GM18526 (cell line): ENCODE results near the gene RBFOX1.

Experiments used
- POLR2A ChIP-seq: IDR thresholded peaks from 3 replicates; pipeline ENCODE4 v1.6.1; 2011; ENCODE audit not compliant: insufficient read length; ENCODE audit errors: extremely low read depth

RBFOX1 gene

DNA sequence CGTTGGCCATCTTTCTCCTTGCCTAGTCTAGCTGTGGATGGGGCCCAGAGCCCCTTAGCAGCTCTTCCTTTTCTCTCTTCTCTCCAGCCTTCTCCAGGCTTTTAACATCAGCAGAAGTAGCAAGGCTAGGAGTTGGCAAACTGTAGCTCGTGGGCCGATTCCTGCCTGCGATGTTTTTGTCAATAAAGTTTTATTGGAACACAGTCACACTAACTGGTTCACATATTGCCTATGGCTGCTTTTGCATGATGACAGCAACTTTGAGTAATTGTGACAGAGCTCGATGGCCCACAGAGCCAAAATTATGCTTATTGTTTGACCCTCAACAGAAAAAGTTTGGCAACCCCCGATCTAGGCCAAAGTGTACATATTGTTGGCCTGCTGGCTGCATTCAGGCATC, 199.9 kb downstream of the RBFOX1 start:
- TF ChIP-seq POLR2A: no peak

DNA sequence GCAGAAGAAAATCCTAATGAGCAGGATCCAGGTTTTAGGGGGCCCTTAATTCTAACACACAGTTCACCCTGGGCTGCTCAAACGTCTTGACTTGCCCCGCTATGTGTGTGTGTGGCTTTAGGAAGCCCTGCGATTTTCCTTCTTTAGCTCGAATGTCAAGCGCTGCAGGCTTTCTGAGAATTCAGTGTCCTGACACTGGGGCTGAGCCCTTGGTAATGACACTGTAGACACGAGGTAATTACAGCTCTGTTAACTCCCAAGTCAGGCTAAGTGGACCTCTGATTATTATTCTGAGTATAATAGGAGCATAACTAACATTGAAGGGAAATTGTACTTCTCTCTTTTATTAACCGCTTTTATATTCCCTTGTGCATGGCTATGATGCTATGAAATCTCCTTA, 202.1 kb downstream of the RBFOX1 start:
- TF ChIP-seq POLR2A: no peak

DNA sequence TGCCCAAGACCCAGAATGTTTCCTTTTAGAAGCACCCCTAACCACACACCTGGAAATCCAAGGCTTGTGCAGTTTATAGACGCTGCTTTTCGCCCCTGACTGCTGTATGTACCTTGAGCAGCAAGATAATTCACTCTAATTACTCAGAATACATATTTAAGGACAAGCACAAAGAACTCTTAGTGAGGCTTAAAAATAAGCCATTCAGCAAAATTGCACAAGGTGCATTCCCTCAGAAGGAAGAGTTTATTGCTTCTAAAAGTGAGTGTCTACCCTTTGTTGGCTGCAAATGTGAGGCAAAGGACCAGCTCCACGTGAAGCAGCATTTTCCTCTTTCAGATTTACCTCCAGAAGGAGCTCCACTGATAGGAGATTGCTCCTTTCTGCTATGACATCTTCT, 208.4 kb downstream of the RBFOX1 start:
- no peak for TF ChIP-seq POLR2A

DNA sequence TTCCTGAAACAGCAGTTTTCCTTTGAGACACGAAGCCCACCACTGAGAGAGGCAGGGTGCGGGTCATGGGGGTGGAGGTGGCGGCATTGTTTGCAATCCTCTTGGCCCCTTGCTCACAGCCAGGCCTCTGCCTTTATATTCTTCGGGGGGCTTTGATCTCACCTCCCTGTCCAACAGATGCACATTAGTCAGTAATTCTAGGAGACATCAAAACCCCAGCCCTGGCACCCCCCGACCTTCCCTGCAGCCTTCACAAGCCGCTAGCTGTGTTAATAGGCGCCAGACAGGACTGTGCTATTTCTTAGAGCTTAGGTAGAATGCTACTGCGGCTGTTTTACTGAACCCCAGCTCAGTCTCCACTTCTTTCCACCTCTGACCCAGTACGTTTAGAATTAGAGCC, 212.6 kb downstream of the RBFOX1 start:
- no peak for TF ChIP-seq POLR2A

DNA sequence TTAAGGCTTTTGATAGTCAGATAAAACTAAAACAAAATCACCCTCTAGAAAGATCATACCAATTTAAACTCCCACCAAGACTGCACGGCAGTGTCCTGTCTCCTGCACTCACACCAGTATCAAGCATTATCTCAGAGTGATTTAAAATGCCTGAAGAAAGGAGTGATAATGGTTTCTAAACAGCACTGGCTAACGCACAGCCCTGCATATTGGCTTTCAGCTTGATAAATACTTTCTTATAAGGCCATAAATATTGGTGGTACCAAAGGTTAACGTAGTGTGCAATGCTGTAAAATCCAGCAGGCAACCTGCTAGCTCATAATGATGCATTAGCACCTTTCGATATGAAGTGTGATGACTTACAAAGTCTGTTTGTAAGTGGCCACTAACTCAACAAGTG, 214.3 kb downstream of the RBFOX1 start:
- TF ChIP-seq POLR2A: no peak

DNA sequence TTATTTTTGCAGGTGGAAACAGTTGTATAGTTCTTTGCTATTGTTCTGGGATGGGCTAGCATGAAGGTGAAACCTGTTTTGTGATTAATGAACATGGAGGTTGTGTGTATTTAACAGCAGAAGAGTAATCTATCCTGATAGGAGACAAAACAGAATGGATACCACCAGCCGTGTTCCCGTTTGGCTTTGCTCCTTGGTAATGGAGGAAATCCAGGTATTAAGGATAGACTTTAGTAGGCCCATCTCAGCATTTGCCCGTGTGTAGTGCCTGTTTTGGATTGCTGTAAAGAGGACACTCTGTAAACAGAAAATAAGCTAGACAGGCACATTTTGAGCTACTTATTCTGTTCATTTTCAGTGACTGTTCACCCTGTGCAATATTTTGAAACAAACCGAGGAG, 215.1 kb downstream of the RBFOX1 start:
- no peak for TF ChIP-seq POLR2A

DNA sequence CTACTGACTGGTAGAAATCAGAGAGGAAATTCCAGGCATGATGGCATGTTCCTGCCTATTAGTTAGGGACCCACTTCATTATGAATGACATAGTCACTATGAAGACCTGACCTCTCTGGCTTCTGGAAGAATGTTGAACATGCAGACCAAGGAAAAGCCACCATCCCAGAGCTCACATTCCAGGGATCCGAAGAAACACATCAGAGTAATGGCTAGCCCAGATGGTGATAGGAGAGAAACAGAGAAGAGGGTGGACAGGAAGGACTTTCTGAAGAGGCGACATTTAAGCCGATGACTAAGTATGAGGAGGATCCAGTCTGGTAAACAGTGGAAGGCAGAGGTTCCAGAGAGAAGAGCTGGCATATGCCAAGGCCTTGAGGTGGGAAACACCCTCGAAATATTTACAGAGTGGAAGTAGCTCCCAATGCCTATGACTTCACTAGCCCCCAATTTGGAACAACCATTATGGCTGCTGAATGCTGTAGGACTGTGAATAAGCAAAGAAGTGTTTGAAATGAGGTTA, 216.2 kb downstream of the RBFOX1 start:
- no peak for TF ChIP-seq POLR2A

DNA sequence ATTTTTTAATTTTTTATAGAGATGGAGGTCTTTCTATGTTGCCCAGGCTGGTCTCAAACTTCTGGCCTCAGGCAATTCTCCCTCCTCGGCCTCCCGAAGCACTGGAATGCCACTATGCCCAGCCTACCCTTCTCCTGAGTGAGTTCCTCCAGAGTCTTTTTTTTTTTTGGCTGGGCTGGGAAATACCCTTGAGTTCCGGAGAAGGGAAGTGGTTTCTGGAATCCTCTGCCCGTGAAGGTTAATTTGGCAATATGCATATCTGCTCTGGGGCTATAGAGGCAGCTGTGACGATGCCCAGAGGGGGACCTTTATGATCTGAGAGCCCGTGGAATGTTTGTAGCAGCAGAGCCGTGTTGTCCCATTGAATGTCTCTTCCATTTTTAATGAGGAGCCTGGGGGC, 217.5 kb downstream of the RBFOX1 start:
- TF ChIP-seq POLR2A: no peak

DNA sequence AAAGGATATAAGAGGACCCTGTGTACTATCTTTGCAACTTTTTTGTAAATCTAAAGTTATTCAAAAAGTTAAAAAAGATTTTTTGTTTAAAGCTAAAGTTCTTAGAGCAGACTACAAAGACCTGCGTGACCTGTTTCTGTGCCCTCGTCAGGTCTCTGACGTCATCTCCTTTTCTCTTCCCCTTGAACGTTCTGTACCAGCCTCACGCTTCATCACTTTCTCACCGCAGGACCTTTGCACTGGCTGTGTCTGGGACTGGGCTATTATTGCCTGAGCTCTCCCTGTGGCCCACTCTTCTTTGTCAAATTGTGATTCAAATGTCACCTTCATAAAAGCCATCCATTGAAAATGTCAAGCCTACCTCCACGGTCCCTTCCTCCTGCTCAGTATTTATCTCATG, 222.8 kb downstream of the RBFOX1 start:
- no peak for TF ChIP-seq POLR2A

DNA sequence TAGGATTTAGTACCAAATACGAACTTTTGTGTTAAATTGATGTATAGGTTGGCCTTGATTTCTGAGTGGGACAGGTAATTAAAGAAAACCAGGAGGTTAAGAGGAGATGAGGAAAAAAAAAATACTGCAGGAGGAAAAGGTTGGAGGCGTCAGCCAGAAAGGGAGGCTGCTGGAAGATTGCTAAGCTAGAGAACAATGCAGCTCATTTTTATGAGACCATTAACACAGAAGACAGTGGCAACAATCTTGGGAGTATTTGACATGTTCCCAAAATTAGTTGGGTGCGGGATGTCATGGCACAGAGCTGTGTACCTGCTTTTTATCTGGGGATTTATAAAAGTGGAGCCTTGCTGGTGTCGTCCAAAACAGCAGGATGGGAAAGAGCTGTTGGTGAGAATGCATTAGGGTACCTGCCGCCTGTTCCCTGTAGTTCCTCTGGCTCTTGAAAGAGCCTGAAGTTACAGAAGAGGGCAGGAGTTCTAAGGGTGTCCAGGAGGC, 229.3 kb downstream of the RBFOX1 start:
- no peak for TF ChIP-seq POLR2A

DNA sequence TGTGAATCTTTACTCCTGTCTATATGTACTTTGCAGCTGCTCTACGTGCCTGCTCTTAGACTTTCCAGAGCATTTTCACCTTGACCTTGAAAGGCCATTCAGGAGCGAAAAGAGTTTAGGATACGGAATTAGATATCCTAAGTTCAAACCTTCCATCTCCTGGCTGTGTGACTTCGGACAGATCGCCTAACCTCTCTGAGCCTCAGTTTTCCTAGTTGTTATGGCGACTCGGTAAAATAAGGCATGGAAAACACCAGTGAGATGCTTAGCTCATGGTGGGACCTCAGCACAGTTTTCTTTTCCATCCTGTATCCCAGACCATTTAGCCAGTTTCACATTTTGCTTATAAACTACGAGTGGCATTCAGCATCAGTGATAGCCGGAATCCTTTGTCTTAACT, 233.7 kb downstream of the RBFOX1 start:
- no peak for TF ChIP-seq POLR2A

DNA sequence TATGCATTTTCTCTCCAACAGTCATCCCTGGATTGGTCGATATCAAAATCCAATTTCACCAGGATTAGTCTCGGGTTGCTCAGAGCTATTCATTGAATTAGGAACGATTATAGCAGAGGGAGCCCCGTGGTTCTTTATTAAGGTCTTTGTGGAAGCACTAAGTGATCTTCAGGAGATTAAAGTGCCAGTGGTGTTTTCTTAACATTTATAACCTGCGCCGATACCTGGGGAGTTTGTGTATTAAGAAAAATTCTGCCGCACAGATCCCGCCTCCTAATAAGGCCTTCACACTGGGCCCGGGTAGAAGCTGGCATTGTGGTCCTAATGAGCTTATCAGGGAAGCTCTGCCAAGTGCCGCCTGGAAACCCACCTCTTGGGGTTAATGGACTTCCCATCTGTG, 238.7 kb downstream of the RBFOX1 start:
- TF ChIP-seq POLR2A: no peak

DNA sequence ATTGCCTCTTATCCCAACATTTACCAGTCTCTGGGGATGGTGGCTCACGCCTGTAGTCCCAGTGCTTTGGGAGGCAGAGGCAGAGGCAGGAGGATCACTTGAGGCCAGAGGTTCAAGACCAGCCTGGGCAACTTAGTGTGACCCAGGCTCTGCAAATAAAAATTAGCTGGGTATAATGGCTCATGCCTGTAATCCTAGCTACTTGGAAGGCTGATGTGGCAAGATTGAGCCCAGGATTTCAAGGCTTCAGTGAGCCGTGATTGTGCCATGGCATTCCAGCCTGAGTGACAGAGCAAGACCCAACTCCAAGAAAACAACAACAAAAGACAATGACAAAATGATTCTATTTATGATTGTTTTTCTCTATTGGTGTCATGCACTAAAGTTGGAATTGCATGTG, 244.9 kb downstream of the RBFOX1 start:
- no peak for TF ChIP-seq POLR2A

DNA sequence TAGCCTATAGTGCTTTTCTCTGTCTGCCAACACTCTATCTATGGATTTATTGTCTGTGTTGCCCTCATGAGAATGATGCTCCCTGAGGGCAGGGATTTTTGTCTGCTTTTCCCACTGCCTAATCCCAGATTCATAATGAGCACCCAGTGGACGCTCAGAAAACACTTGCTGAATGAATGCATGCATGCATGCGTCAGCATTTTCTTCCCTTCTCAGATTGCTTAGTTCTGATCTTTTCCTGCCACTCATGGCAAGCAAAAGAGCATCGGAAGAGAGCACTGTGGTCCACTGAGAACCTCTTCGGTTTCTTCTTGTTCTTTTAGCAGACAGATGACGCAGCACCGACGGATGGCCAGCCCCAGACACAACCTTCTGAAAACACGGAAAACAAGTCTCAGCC, 246.8 kb downstream of the RBFOX1 start:
- no peak for TF ChIP-seq POLR2A

DNA sequence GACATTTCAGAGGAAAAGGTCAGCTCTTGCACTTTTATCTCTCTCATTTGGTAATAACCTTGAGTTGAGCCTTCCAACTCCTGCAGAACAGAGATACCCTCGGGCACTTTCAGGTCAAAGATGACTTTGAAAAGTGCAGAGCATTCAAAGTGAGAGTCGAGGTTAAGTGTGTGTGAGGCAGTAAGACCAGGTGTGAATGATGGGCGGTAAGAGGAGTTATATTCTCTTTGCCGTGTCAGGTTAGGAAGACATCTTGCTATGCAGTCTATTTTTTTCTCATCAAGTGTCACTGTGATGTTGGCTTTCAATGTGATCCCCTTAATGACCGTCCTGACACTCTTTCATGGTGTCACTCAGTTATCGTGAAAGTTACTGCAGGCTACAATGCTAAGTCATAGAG, 248.5 kb downstream of the RBFOX1 start:
- TF ChIP-seq POLR2A: no peak

DNA sequence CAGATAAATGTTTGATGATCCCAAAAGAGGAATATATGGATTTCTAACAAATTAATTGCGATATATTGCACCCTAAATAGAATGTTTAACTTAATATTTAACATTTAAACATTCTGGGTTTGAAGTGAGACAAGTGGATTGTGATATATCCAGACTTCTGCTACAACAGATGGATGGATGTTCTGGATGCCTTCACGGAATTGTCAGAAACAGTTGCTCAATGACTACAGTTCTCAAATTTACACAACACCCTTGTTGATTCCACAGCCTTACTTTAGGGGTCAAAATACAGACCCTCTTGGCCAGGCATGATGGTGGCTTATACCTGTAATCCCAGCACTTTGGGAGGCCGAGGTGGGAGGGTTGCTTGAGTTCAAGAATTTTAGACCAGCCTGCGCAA, 250.8 kb downstream of the RBFOX1 start:
- TF ChIP-seq POLR2A: no peak

DNA sequence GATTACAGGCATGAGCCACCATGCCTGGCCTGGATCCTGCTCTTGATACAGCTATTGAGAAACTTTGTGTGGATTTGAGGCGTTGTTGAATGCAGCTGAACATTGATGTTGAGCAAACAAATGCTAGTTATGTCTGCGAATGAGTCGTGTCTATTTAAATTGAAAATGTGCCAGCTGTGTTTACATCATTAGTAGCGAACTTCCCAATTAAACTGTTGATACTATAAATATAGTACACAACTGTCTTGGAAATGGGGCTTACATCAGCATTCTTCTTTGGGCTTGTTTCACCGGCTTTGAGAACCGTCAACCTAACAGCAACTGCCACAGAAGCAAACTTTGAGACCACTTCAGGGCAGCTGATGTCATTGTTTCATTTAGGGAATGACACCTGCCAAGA, 251.9 kb downstream of the RBFOX1 start:
- no peak for TF ChIP-seq POLR2A

DNA sequence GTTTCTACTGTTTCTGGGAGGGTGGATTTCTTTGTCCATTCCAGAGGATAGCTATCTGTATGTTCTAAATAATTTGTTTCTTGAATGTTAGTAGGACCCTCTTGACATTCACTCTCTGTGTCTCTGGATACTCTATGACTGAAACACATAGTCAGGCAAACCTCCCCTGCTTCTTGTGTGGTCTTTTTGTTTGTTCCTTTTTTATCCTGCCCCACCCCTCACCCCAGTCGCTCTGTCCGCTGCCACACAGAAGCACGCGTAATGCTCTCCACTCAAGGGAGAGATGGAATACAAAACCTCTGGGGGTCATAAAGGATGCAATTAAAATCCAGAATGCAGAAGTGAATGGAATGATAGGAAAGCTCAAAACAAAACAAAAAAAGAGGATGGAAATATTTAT, 253.1 kb downstream of the RBFOX1 start:
- TF ChIP-seq POLR2A: no peak
